Neuronal stem cell (in vitro differentiated cells): ENCODE measurements around the gene NXNL2.

Source experiments
- DNase-seq: peaks from one replicate; pipeline ENCODE4 v3.0.0-alpha.2; 2013; ENCODE audit warnings: low spot score
- H2AFZ ChIP-seq: one replicate; pipeline ENCODE4 v1.6.1; 2013; ENCODE audit warnings: mild to moderate bottlenecking, low read length, inconsistent platforms
- H2AK5ac ChIP-seq: 2 replicates; pipeline ENCODE4 v1.6.1; 2013; ENCODE audit warnings: low read depth, mild to moderate bottlenecking, inconsistent platforms, low read length, moderate library complexity, mixed read lengths
- H2BK120ac ChIP-seq: 2 replicates; pipeline ENCODE4 v1.6.1; 2013; ENCODE audit warnings: low read depth, mild to moderate bottlenecking, inconsistent platforms, low read length, moderate library complexity, mixed read lengths
- H2BK12ac ChIP-seq: one replicate; pipeline ENCODE4 v1.6.1; 2013; ENCODE audit warnings: low read length, inconsistent platforms
- H2BK15ac ChIP-seq: 2 replicates; pipeline ENCODE4 v1.6.1; 2013; ENCODE audit warnings: mild to moderate bottlenecking, low read length, inconsistent platforms, mixed read lengths
- H2BK5ac ChIP-seq: one replicate; pipeline ENCODE4 v1.6.1; 2013; ENCODE audit warnings: inconsistent platforms, mild to moderate bottlenecking, low read length, moderate library complexity
- H3K14ac ChIP-seq: one replicate; pipeline ENCODE4 v1.6.1; 2013; ENCODE audit warnings: low read length, inconsistent platforms
- H3K18ac ChIP-seq: 2 replicates; pipeline ENCODE4 v1.6.1; 2013; ENCODE audit warnings: low read length, inconsistent platforms
- H3K23ac ChIP-seq: 2 replicates; pipeline ENCODE4 v1.6.1; 2013; ENCODE audit warnings: low read depth, mild to moderate bottlenecking, mixed read lengths, low read length, inconsistent platforms; ENCODE audit not compliant: poor library complexity
- H3K27ac ChIP-seq: replicated peaks from 3 replicates; pipeline ENCODE4 v1.5.1; 2013; ENCODE audit warnings: low read length, inconsistent platforms
- H3K27me3 ChIP-seq, 3 experiments: 2 replicates each; pipeline ENCODE4 v1.6.1; 2013; ENCODE audit warnings: low read length in 3 of 3, mild to moderate bottlenecking in 2 of 3, inconsistent platforms in 1 of 3, low read depth in 1 of 3, mixed read lengths in 1 of 3, moderate library complexity in 1 of 3; ENCODE audit not compliant: control insufficient read depth in 3 of 3, insufficient read depth in 3 of 3
- H3K36me3 ChIP-seq, 2 donors: replicated peaks in 1 of 2; 2 replicates each; pipeline ENCODE4 v1.6.1; 2013; ENCODE audit warnings: low read length in 2 of 2; ENCODE audit not compliant: control insufficient read depth in 2 of 2, insufficient read depth in 2 of 2
- H3K4ac ChIP-seq: 2 replicates; pipeline ENCODE4 v1.6.1; 2013; ENCODE audit warnings: inconsistent platforms, mild to moderate bottlenecking, low read length, moderate library complexity
- H3K4me1 ChIP-seq, 2 donors: 1 replicate in 1 of 2; 2 replicates in 1 of 2; pipeline ENCODE4 v1.6.1; 2013; ENCODE audit warnings: low read length in 2 of 2, low read depth in 1 of 2; ENCODE audit not compliant: control insufficient read depth in 2 of 2, insufficient read depth in 1 of 2
- H3K4me2 ChIP-seq: one replicate; pipeline ENCODE4 v1.6.1; 2013; ENCODE audit warnings: mild to moderate bottlenecking, low read length, inconsistent platforms; ENCODE audit not compliant: insufficient read depth, poor library complexity, severe bottlenecking
- H3K4me3 ChIP-seq, 2 donors: 2 replicates each; pipeline ENCODE4 v1.5.1; 2013; ENCODE audit warnings: low read length in 2 of 2, mild to moderate bottlenecking in 2 of 2, inconsistent platforms in 1 of 2, moderate library complexity in 1 of 2
- H3K79me1 ChIP-seq: one replicate; pipeline ENCODE4 v1.6.1; 2013; ENCODE audit warnings: low read depth, mild to moderate bottlenecking, inconsistent platforms, low read length, moderate library complexity
- H3K9ac ChIP-seq: one replicate; pipeline ENCODE4 v1.6.1; 2013; ENCODE audit warnings: mild to moderate bottlenecking, low read depth, low read length, inconsistent platforms; ENCODE audit not compliant: poor library complexity
- H3K9me3 ChIP-seq, 2 donors: replicated peaks in 1 of 2; 2 replicates each; pipeline versions ENCODE3 to v1.6.1; 2013; ENCODE audit warnings: low read length in 2 of 2, mild to moderate bottlenecking in 2 of 2, inconsistent platforms in 1 of 2, low read depth in 1 of 2, mixed read lengths in 1 of 2, moderate library complexity in 1 of 2; ENCODE audit not compliant: control insufficient read depth in 2 of 2, insufficient read depth in 1 of 2
- H4K8ac ChIP-seq: one replicate; pipeline ENCODE4 v1.6.1; 2013; ENCODE audit warnings: low read depth, mild to moderate bottlenecking, inconsistent platforms, low read length, moderate library complexity
- H4K91ac ChIP-seq: one replicate; pipeline ENCODE4 v1.6.1; 2013; ENCODE audit warnings: low read length, low read depth, mild to moderate bottlenecking, inconsistent platforms; ENCODE audit not compliant: poor library complexity
- WGBS, 2 donors: extraction: QIAGEN DNeasy Blood & Tissue Kit; methylation state at CpG; one replicate each; pipeline ENCODE4 v1.1.7; 2013; ENCODE audit warnings: missing lambda C conversion rate in 2 of 2, mixed read lengths in 1 of 2; ENCODE audit not compliant: insufficient read length in 2 of 2, insufficient replicate concordance in 1 of 2; ENCODE audit errors: extremely low coverage in 2 of 2; 5-methylcytosine and 5-hydroxymethylcytosine counted together

Gene NXNL2

GRCh38 chr9:88531920-88532698, 2.9 kb upstream of the NXNL2 start:
- H3K27me3 ChIP-seq, result peaks cover 10 to 54% (median 35%) of the 10 kb centered on the region in 3 experiments
- H3K79me1 ChIP-seq, result peaks cover 4% of the 10 kb centered on the region
- H3K9me3 ChIP-seq, result peaks cover 0 to 5% of the 10 kb centered on the region in 2 donors
- peak overlapping the region; percentile 47 for H3K4me2 ChIP-seq
- WGBS, 2 donors, result no CpG with 5 or more reads among the region's 31 CpGs
- H3K27ac ChIP-seq, result no peak overlapping the region
- no peaks in the 10 kb centered on the region for H3K36me3 ChIP-seq
- no peak overlapping the region for H2BK12ac ChIP-seq
- no peak overlapping the region for H2BK120ac ChIP-seq
- peak; percentile 32 for DNase-seq
- peak overlapping the region in 1 of 2 donors; percentile 39 for H3K4me3 ChIP-seq
- no peak overlapping the region for H4K8ac ChIP-seq
- H2BK15ac ChIP-seq, result no peak overlapping the region
- H3K9ac ChIP-seq, result no peak overlapping the region
- no peak overlapping the region for H4K91ac ChIP-seq
- H2AFZ ChIP-seq, result peak overlapping the region; percentile 45
- H3K14ac ChIP-seq, result no peak overlapping the region
- H3K18ac ChIP-seq, result peak overlapping the region; percentile 51
- H3K4ac ChIP-seq, result no peak overlapping the region
- H2BK5ac ChIP-seq, result no peak overlapping the region
- no peak overlapping the region for H2AK5ac ChIP-seq
- no peak overlapping the region for H3K23ac ChIP-seq
- peaks cover 0 to 6% of the 10 kb centered on the region in 2 donors for H3K4me1 ChIP-seq

GRCh38 chr9:88533951-88534455, 975 bp upstream of the NXNL2 start:
- Histone ChIP-seq H3K23ac (peak overlapping the region; percentile 48), H4K91ac (no peak overlapping the region), H3K14ac (no peak overlapping the region), H3K4me1 (peaks cover 6 to 7% of the 10 kb centered on the region in 2 donors), H4K8ac (no peak overlapping the region), H3K18ac (peak overlapping the region; percentile 84), H3K79me1 (peaks cover 4% of the 10 kb centered on the region), H3K4me3 (peak overlapping the region in 1 of 2 donors; percentile 79), H2AFZ (peak overlapping the region; percentile 56), H3K4ac (no peak overlapping the region), H2BK120ac (peak overlapping the region; percentile 32), H3K4me2 (peak overlapping the region; percentile 62), H2BK12ac (no peak overlapping the region), H3K27me3 (peaks cover 10 to 59% (median 36%) of the 10 kb centered on the region in 3 experiments), H3K27ac (no peak overlapping the region), H2AK5ac (peak overlapping the region; percentile 28), H2BK5ac (no peak overlapping the region), H3K9me3 (peaks cover 0 to 5% of the 10 kb centered on the region in 2 donors), H2BK15ac (peak overlapping the region; percentile 77), H3K36me3 (no peaks in the 10 kb centered on the region), H3K9ac (peak overlapping the region; percentile 70)
- peak; percentile 12 for DNase-seq
- no CpG with 5 or more reads among the region's 41 CpGs for WGBS, 2 donors

- no peak for DNase-seq
- H3K4ac ChIP-seq, result no peak overlapping the region
- no peak overlapping the region for H2BK120ac ChIP-seq
- no CpG with 5 or more reads among the region's 75 CpGs for WGBS, 2 donors
- H2AK5ac ChIP-seq, result peak overlapping the region; percentile 64
- H3K4me1 ChIP-seq, result peaks cover 6 to 7% of the 10 kb centered on the region in 2 donors
- peaks cover 10 to 62% (median 37%) of the 10 kb centered on the region in 3 experiments for H3K27me3 ChIP-seq
- H3K79me1 ChIP-seq, result peaks cover 4% of the 10 kb centered on the region
- H2BK5ac ChIP-seq, result no peak overlapping the region
- no peak overlapping the region for H4K91ac ChIP-seq
- H3K18ac ChIP-seq, result peak overlapping the region; percentile 93
- H3K36me3 ChIP-seq, result no peaks in the 10 kb centered on the region
- H3K9ac ChIP-seq, result peak overlapping the region; percentile 78
- peak overlapping the region; percentile 82 for H2BK15ac ChIP-seq
- peak overlapping the region in 1 of 2 donors; percentile 77 for H3K4me3 ChIP-seq
- peak overlapping the region; percentile 25 for H3K14ac ChIP-seq
- peak overlapping the region; percentile 49 for H3K23ac ChIP-seq
- H2BK12ac ChIP-seq, result no peak overlapping the region
- H2AFZ ChIP-seq, result peak overlapping the region; percentile 67
- H3K4me2 ChIP-seq, result peak overlapping the region; percentile 87
- H3K27ac ChIP-seq, result no peak overlapping the region
- peak overlapping the region; percentile 87 for H4K8ac ChIP-seq
- H3K9me3 ChIP-seq, result peaks cover 0 to 5% of the 10 kb centered on the region in 2 donors
Measured at GRCh38 chr9:88535226-88536022, 446 bp downstream of the NXNL2 start.

GRCh38 chr9:88536023-88536324, 996 bp downstream of the NXNL2 start:
- peak overlapping the region; percentile 64 for H2BK12ac ChIP-seq
- no peak overlapping the region for H3K14ac ChIP-seq
- no peak overlapping the region for H3K4ac ChIP-seq
- H3K4me1 ChIP-seq, result peaks cover 6 to 7% of the 10 kb centered on the region in 2 donors
- H2BK5ac ChIP-seq, result no peak overlapping the region
- H4K91ac ChIP-seq, result no peak overlapping the region
- H3K79me1 ChIP-seq, result peaks cover 4% of the 10 kb centered on the region
- no peak for DNase-seq
- H2BK15ac ChIP-seq, result peak overlapping the region; percentile 82
- WGBS, 2 donors, result no CpG with 5 or more reads among the region's 18 CpGs
- H2AK5ac ChIP-seq, result peak overlapping the region; percentile 64
- no peak overlapping the region for H3K27ac ChIP-seq
- peaks cover 10 to 59% (median 37%) of the 10 kb centered on the region in 3 experiments for H3K27me3 ChIP-seq
- no peak overlapping the region for H4K8ac ChIP-seq
- peaks cover 0 to 5% of the 10 kb centered on the region in 2 donors for H3K9me3 ChIP-seq
- no peak overlapping the region for H3K23ac ChIP-seq
- peak overlapping the region; percentile 93 for H3K18ac ChIP-seq
- peak overlapping the region; percentile 78 for H3K9ac ChIP-seq
- no peak overlapping the region for H3K4me3 ChIP-seq
- H3K4me2 ChIP-seq, result peak overlapping the region; percentile 87
- H3K36me3 ChIP-seq, result no peaks in the 10 kb centered on the region
- no peak overlapping the region for H2BK120ac ChIP-seq
- no peak overlapping the region for H2AFZ ChIP-seq
